Measurements from ENCODE around the gene ZFR.

ZFR gene

GRCh38 chr5:32474209-32474854 lies 29.8 kb upstream of the ZFR start:
- no peak overlapping the region for H3K27ac ChIP-seq (ENCODE audit: low read length)
- no peaks in the 10 kb centered on the region for H3K9me3 ChIP-seq (ENCODE audit: control insufficient read depth, insufficient read depth, low read length)
- DNase-seq (ENCODE audit: low read depth, low spot score), result no peak
- no peaks in the 10 kb centered on the region for H3K27me3 ChIP-seq (ENCODE audit: control insufficient read depth, insufficient read depth, low read length)
- no peaks in the 10 kb centered on the region for H3K36me3 ChIP-seq (ENCODE audit: control insufficient read depth, insufficient read depth, low read length)
- H3K4me3 ChIP-seq (ENCODE audit: low read length), result no peak overlapping the region
- no CpG with 5 or more reads among the region's 9 CpGs for WGBS (ENCODE audit: insufficient coverage, insufficient read length)
- peaks cover 2% of the 10 kb centered on the region; the same call in 1 of the 2 replicates for H3K4me1 ChIP-seq (ENCODE audit: control insufficient read depth, insufficient read depth, low read length)

- Histone ChIP-seq H3K4me1 (ENCODE audit: control insufficient read depth, insufficient read depth, low read length) (peaks cover 2% of the 10 kb centered on the region; the same call in 1 of the 2 replicates), H3K27me3 (ENCODE audit: control insufficient read depth, insufficient read depth, low read length) (no peaks in the 10 kb centered on the region), H3K9me3 (ENCODE audit: control insufficient read depth, insufficient read depth, low read length) (no peaks in the 10 kb centered on the region), H3K27ac (ENCODE audit: low read length) (no peak overlapping the region), H3K4me3 (ENCODE audit: low read length) (no peak overlapping the region), H3K36me3 (ENCODE audit: control insufficient read depth, insufficient read depth, low read length) (no peaks in the 10 kb centered on the region)
- no peak for DNase-seq (ENCODE audit: low read depth, low spot score)
- no CpG with 5 or more reads among the region's 7 CpGs for WGBS (ENCODE audit: insufficient coverage, insufficient read length)
These were observed 28.5 kb upstream of the ZFR start for GRCh38 chr5:32473072-32473471.

- Histone ChIP-seq H3K4me1 (ENCODE audit: control insufficient read depth, insufficient read depth, low read length) (peaks cover 2% of the 10 kb centered on the region; the same call in 1 of the 2 replicates), H3K4me3 (ENCODE audit: low read length) (no peak overlapping the region), H3K27me3 (ENCODE audit: control insufficient read depth, insufficient read depth, low read length) (no peaks in the 10 kb centered on the region), H3K27ac (ENCODE audit: low read length) (no peak overlapping the region), H3K36me3 (ENCODE audit: control insufficient read depth, insufficient read depth, low read length) (no peaks in the 10 kb centered on the region), H3K9me3 (ENCODE audit: control insufficient read depth, insufficient read depth, low read length) (no peaks in the 10 kb centered on the region)
- WGBS (ENCODE audit: insufficient coverage, insufficient read length), result no CpG with 5 or more reads among the region's 2 CpGs
- no peak for DNase-seq (ENCODE audit: low read depth, low spot score)
These were observed 27.2 kb upstream of the ZFR start for GRCh38 chr5:32471784-32472183.

GRCh38 chr5:32465076-32465475 lies 20.5 kb upstream of the ZFR start:
- H3K4me3 ChIP-seq (ENCODE audit: low read length), result no peak overlapping the region
- no peaks in the 10 kb centered on the region for H3K36me3 ChIP-seq (ENCODE audit: control insufficient read depth, insufficient read depth, low read length)
- peaks cover 1% of the 10 kb centered on the region; the same call in 1 of the 2 replicates for H3K4me1 ChIP-seq (ENCODE audit: control insufficient read depth, insufficient read depth, low read length)
- H3K27ac ChIP-seq (ENCODE audit: low read length), result no peak overlapping the region
- no peaks in the 10 kb centered on the region for H3K27me3 ChIP-seq (ENCODE audit: control insufficient read depth, insufficient read depth, low read length)
- WGBS (ENCODE audit: insufficient coverage, insufficient read length), result no CpG with 5 or more reads among the region's 2 CpGs
- no peak for DNase-seq (ENCODE audit: low read depth, low spot score)
- no peaks in the 10 kb centered on the region for H3K9me3 ChIP-seq (ENCODE audit: control insufficient read depth, insufficient read depth, low read length)

- Histone ChIP-seq H3K36me3 (ENCODE audit: control insufficient read depth, insufficient read depth, low read length) (no peaks in the 10 kb centered on the region), H3K4me3 (ENCODE audit: low read length) (no peak overlapping the region), H3K9me3 (ENCODE audit: control insufficient read depth, insufficient read depth, low read length) (no peaks in the 10 kb centered on the region), H3K4me1 (ENCODE audit: control insufficient read depth, insufficient read depth, low read length) (peaks cover 1% of the 10 kb centered on the region; the same call in 1 of the 2 replicates), H3K27ac (ENCODE audit: low read length) (no peak overlapping the region), H3K27me3 (ENCODE audit: control insufficient read depth, insufficient read depth, low read length) (no peaks in the 10 kb centered on the region)
- DNase-seq (ENCODE audit: low read depth, low spot score), result no peak
- no CpG with 5 or more reads among the region's 1 CpG for WGBS (ENCODE audit: insufficient coverage, insufficient read length)
These were observed 18.1 kb upstream of the ZFR start for GRCh38 chr5:32462618-32463017.

- Histone ChIP-seq H3K9me3 (ENCODE audit: control insufficient read depth, insufficient read depth, low read length) (no peaks in the 10 kb centered on the region), H3K4me3 (ENCODE audit: low read length) (no peak overlapping the region), H3K27ac (ENCODE audit: low read length) (no peak overlapping the region), H3K4me1 (ENCODE audit: control insufficient read depth, insufficient read depth, low read length) (peaks cover 1% of the 10 kb centered on the region; the same call in 1 of the 2 replicates), H3K27me3 (ENCODE audit: control insufficient read depth, insufficient read depth, low read length) (no peaks in the 10 kb centered on the region), H3K36me3 (ENCODE audit: control insufficient read depth, insufficient read depth, low read length) (no peaks in the 10 kb centered on the region)
- WGBS (ENCODE audit: insufficient coverage, insufficient read length), result no CpG with 5 or more reads among the region's 6 CpGs
- DNase-seq (ENCODE audit: low read depth, low spot score), result no peak
These were observed 17.0 kb upstream of the ZFR start for GRCh38 chr5:32461441-32462120.

GRCh38 chr5:32460702-32461101 lies 16.2 kb upstream of the ZFR start:
- WGBS (ENCODE audit: insufficient coverage, insufficient read length), result no CpG with 5 or more reads among the region's 2 CpGs
- DNase-seq (ENCODE audit: low read depth, low spot score), result no peak
- Histone ChIP-seq H3K4me3 (ENCODE audit: low read length) (no peak overlapping the region), H3K27me3 (ENCODE audit: control insufficient read depth, insufficient read depth, low read length) (no peaks in the 10 kb centered on the region), H3K36me3 (ENCODE audit: control insufficient read depth, insufficient read depth, low read length) (no peaks in the 10 kb centered on the region), H3K27ac (ENCODE audit: low read length) (no peak overlapping the region), H3K4me1 (ENCODE audit: control insufficient read depth, insufficient read depth, low read length) (peaks cover 1% of the 10 kb centered on the region; the same call in 1 of the 2 replicates), H3K9me3 (ENCODE audit: control insufficient read depth, insufficient read depth, low read length) (no peaks in the 10 kb centered on the region)

- H3K36me3 ChIP-seq (ENCODE audit: control insufficient read depth, insufficient read depth, low read length), result no peaks in the 10 kb centered on the region
- no peak for DNase-seq (ENCODE audit: low read depth, low spot score)
- no peaks in the 10 kb centered on the region for H3K27me3 ChIP-seq (ENCODE audit: control insufficient read depth, insufficient read depth, low read length)
- WGBS (ENCODE audit: insufficient coverage, insufficient read length), result no CpG with 5 or more reads among the region's 5 CpGs
- no peak overlapping the region for H3K4me3 ChIP-seq (ENCODE audit: low read length)
- H3K4me1 ChIP-seq (ENCODE audit: control insufficient read depth, insufficient read depth, low read length), result peaks cover 1% of the 10 kb centered on the region; the same call in 1 of the 2 replicates
- no peaks in the 10 kb centered on the region for H3K9me3 ChIP-seq (ENCODE audit: control insufficient read depth, insufficient read depth, low read length)
- H3K27ac ChIP-seq (ENCODE audit: low read length), result no peak overlapping the region
These were observed 14.4 kb upstream of the ZFR start for GRCh38 chr5:32458880-32459495.

GRCh38 chr5:32455311-32455710 lies 10.8 kb upstream of the ZFR start:
- WGBS (ENCODE audit: insufficient coverage, insufficient read length), result no CpG with 5 or more reads among the region's 6 CpGs
- no peaks in the 10 kb centered on the region for H3K9me3 ChIP-seq (ENCODE audit: control insufficient read depth, insufficient read depth, low read length)
- H3K36me3 ChIP-seq (ENCODE audit: control insufficient read depth, insufficient read depth, low read length), result no peaks in the 10 kb centered on the region
- no peak overlapping the region for H3K4me3 ChIP-seq (ENCODE audit: low read length)
- no peak for DNase-seq (ENCODE audit: low read depth, low spot score)
- no peaks in the 10 kb centered on the region for H3K4me1 ChIP-seq (ENCODE audit: control insufficient read depth, insufficient read depth, low read length)
- H3K27me3 ChIP-seq (ENCODE audit: control insufficient read depth, insufficient read depth, low read length), result no peaks in the 10 kb centered on the region
- H3K27ac ChIP-seq (ENCODE audit: low read length), result no peak overlapping the region

GRCh38 chr5:32454821-32455220 lies 10.3 kb upstream of the ZFR start:
- Histone ChIP-seq H3K4me1 (ENCODE audit: control insufficient read depth, insufficient read depth, low read length) (no peaks in the 10 kb centered on the region), H3K9me3 (ENCODE audit: control insufficient read depth, insufficient read depth, low read length) (no peaks in the 10 kb centered on the region), H3K27me3 (ENCODE audit: control insufficient read depth, insufficient read depth, low read length) (no peaks in the 10 kb centered on the region), H3K4me3 (ENCODE audit: low read length) (no peak overlapping the region), H3K36me3 (ENCODE audit: control insufficient read depth, insufficient read depth, low read length) (no peaks in the 10 kb centered on the region), H3K27ac (ENCODE audit: low read length) (no peak overlapping the region)
- WGBS (ENCODE audit: insufficient coverage, insufficient read length), result no CpG with 5 or more reads among the region's 5 CpGs
- no peak for DNase-seq (ENCODE audit: low read depth, low spot score)
